HG03457 (cell line): ENCODE results near the gene SLC38A5.
"Not testable (repeated sequence)": the region's sequence is repeated elsewhere in the genome, so short reads cannot be mapped to it uniquely, and the experiment has no call there.

Source experiments
- ATAC-seq: cut with Tn5 transposase; IDR thresholded peaks from one replicate; pipeline ENCODE4 v1.9.1; 2021; ENCODE audit warnings: moderate number of reproducible peaks; ENCODE audit not compliant: unreplicated experiment

SLC38A5 gene

GRCh38 chrX:48470833-48471118 is 716 bp upstream of the SLC38A5 start:
- ATAC-seq: no peak

- no peak for ATAC-seq
Measured at GRCh38 chrX:48468693-48469691, 1.1 kb downstream of the SLC38A5 start.

- no peak for ATAC-seq
Measured at GRCh38 chrX:48468247-48468671, 1.8 kb downstream of the SLC38A5 start.

- ATAC-seq: no peak
Measured at GRCh38 chrX:48467281-48467761, 2.7 kb downstream of the SLC38A5 start.

GRCh38 chrX:48466696-48467095 is 3.4 kb downstream of the SLC38A5 start:
- ATAC-seq: no peak

- no peak for ATAC-seq
Measured at GRCh38 chrX:48465336-48465933, 4.6 kb downstream of the SLC38A5 start.

GRCh38 chrX:48461830-48462229 is 8.2 kb downstream of the SLC38A5 start:
- no peak for ATAC-seq

- ATAC-seq: no peak
Measured at GRCh38 chrX:48460606-48461005, 9.5 kb downstream of the SLC38A5 start.

GRCh38 chrX:48460031-48460430 is 10.0 kb downstream of the SLC38A5 start:
- no peak for ATAC-seq

GRCh38 chrX:48459483-48459882 is 10.6 kb downstream of the SLC38A5 start:
- no peak for ATAC-seq

- no peak for ATAC-seq
Measured at GRCh38 chrX:48458711-48459110, 11.3 kb downstream of the SLC38A5 start.

- ATAC-seq: no peak
Measured at GRCh38 chrX:48456628-48457331, 13.3 kb downstream of the SLC38A5 start.

GRCh38 chrX:48451708-48452107 is 18.4 kb downstream of the SLC38A5 start:
- ATAC-seq: no peak

GRCh38 chrX:48450076-48450475 is 20.0 kb downstream of the SLC38A5 start:
- ATAC-seq: no peak

- not testable (repeated sequence) for ATAC-seq
Measured at GRCh38 chrX:48447201-48447600, 22.9 kb downstream of the SLC38A5 start.

- not testable (repeated sequence) for ATAC-seq
Measured at GRCh38 chrX:48433713-48434112, 36.3 kb downstream of the SLC38A5 start.

- not testable (repeated sequence) for ATAC-seq
Measured at GRCh38 chrX:48430166-48430565, 39.9 kb downstream of the SLC38A5 start.

- not testable (repeated sequence) for ATAC-seq
Measured at GRCh38 chrX:48429606-48430005, 40.5 kb downstream of the SLC38A5 start.

GRCh38 chrX:48427027-48427716 is 42.9 kb downstream of the SLC38A5 start:
- not testable (repeated sequence) for ATAC-seq

- ATAC-seq: not testable (repeated sequence)
Measured at GRCh38 chrX:48411860-48412259, 58.2 kb downstream of the SLC38A5 start, which contains the start of gene SSX4B. Gene SSX4B (minus strand): TSS chrX:48411960. CDS start chrX:48411372, 588 bp downstream.
